MCF 10A (cell line): ENCODE data around the gene FBXW11. TPM values are rescaled to one million over a fixed set of nuclear protein-coding genes. Genes with fewer than 3 reads are reported as not detected.
A peak's percentile ranks its signal among the peaks of the same experiment; 100 is the strongest.

Experiments used
- BruUV-seq: library from RNA; stranded (reverse); fragments of 400-500 nt; replicated peaks from 2 replicates; lab custom pipeline; 2021; lab: Mats Ljungman, UMichigan
- CTCF ChIA-PET: fragments of 300-600 bp; sonication (Branson Sonifier 250); formaldehyde crosslinking; extraction: SDS; loops from one replicate; lab custom pipeline; 2021; ENCODE audit warnings: antibody characterized with exemption, inconsistent platforms; lab: Yijun Ruan, JAX
- POLR2A ChIA-PET: fragments of 300-600, 350-650 bp; sonication (Branson Sonifier 250); formaldehyde crosslinking; extraction: SDS; loops from one replicate; lab custom pipeline; 2020; ENCODE audit warnings: antibody characterized with exemption, inconsistent platforms; lab: Yijun Ruan, JAX
- DNase-seq: peaks from one replicate; pipeline ENCODE4 v3.0.0-alpha.2; 2018; ENCODE audit not compliant: unreplicated experiment
- H3K27ac Mint-ChIP-seq: one replicate; pipeline ENCODE4 v1.8.0; 2022; ENCODE audit warnings: mild to moderate bottlenecking, low read depth, mixed read lengths; ENCODE audit not compliant: unreplicated experiment
- H3K27me3 Mint-ChIP-seq: one replicate; pipeline ENCODE4 v1.8.0; 2022; ENCODE audit warnings: mixed read lengths; ENCODE audit not compliant: insufficient read depth, unreplicated experiment
- H3K36me3 Mint-ChIP-seq: one replicate; pipeline ENCODE4 v1.8.0; 2022; ENCODE audit warnings: mild to moderate bottlenecking, moderate library complexity, mixed read lengths; ENCODE audit not compliant: insufficient read depth, unreplicated experiment
- H3K4me1 Mint-ChIP-seq: one replicate; pipeline ENCODE4 v1.8.0; 2022; ENCODE audit warnings: mixed read lengths; ENCODE audit not compliant: insufficient read depth, unreplicated experiment
- H3K4me3 Mint-ChIP-seq: one replicate; pipeline ENCODE4 v1.8.0; 2022; ENCODE audit warnings: mild to moderate bottlenecking, moderate library complexity, mixed read lengths; ENCODE audit not compliant: unreplicated experiment
- H3K9me3 Mint-ChIP-seq: one replicate; pipeline ENCODE4 v1.8.0; 2022; ENCODE audit warnings: mixed read lengths; ENCODE audit not compliant: unreplicated experiment
- CTCF ChIP-seq: fragments of 200-600 bp; IDR thresholded peaks from one replicate; pipeline ENCODE4 v1.8.0; 2022; ENCODE audit warnings: antibody characterized with exemption, mild to moderate bottlenecking; ENCODE audit not compliant: unreplicated experiment
- intact Hi-C: fragments of 100-400 bp; cut with micrococcal nuclease; formaldehyde crosslinking; loops from 2 replicates; pipeline ENCODE4 v1.14.1; 2022
- total RNA-seq: library from RNA; stranded (reverse); gene quantifications from 2 replicates; pipeline ENCODE4 v1.2.3, GENCODE V29; 2022

FBXW11 gene
- total RNA-seq, 1 experiment from 2014 or later: 64.7 TPM

- CTCF ChIA-PET: interaction anchor here (1.1 to 1.8 kb wide), 2 partner anchors 43 to 103 kb away, joined by 3 to 10 read pairs; no protein-coding TSS in a partner anchor
- Mint-ChIP-seq H3K27ac (no peak overlapping the region), H3K36me3 (peaks cover 7% of the 10 kb centered on the region), H3K4me3 (no peak overlapping the region), H3K4me1 (peaks cover 48% of the 10 kb centered on the region), H3K9me3 (no peaks in the 10 kb centered on the region), H3K27me3 (no peaks in the 10 kb centered on the region)
- DNase-seq: no peak
- BruUV-seq: no TSS peak
- intact Hi-C loops: no loop called here
- POLR2A ChIA-PET: interaction anchor here (1.2 to 6.8 kb wide), 2 partner anchors 12 to 51 kb away, joined by 3 to 49 read pairs; partner anchors contain the start of gene FBXW11
- TF ChIP-seq CTCF: no peak
These were observed 50.7 kb downstream of the FBXW11 start for GRCh38 chr5:171955761-171956160.

- DNase-seq: peak; percentile 53
- ChIA-PET CTCF (interaction anchor here (0.6 to 0.8 kb wide), 2 partner anchors 49 to 105 kb away, joined by 3 to 4 read pairs; no protein-coding TSS in a partner anchor), POLR2A (interaction anchor here (0.7 to 6.8 kb wide), 4 partner anchors 19 to 328 kb away, joined by 3 to 49 read pairs (median 4); partner anchors contain the start of gene FBXW11)
- no peak for TF ChIP-seq CTCF
- Mint-ChIP-seq H3K4me3 (no peak overlapping the region), H3K9me3 (no peaks in the 10 kb centered on the region), H3K36me3 (peaks cover 2% of the 10 kb centered on the region), H3K4me1 (peaks cover 48% of the 10 kb centered on the region), H3K27ac (peak overlapping the region; percentile 78), H3K27me3 (no peaks in the 10 kb centered on the region)
- no TSS peak for BruUV-seq
- intact Hi-C loops: no loop called here
These were observed 51.7 kb downstream of the FBXW11 start for GRCh38 chr5:171954721-171955120.

GRCh38 chr5:171953860-171954701 is 52.4 kb downstream of the FBXW11 start:
- no peaks in the 10 kb centered on the region for H3K27me3 Mint-ChIP-seq
- H3K27ac Mint-ChIP-seq: peak overlapping the region; percentile 78
- no peaks in the 10 kb centered on the region for H3K9me3 Mint-ChIP-seq
- DNase-seq: no peak
- POLR2A ChIA-PET: interaction anchor here (0.6 to 6.8 kb wide), 5 partner anchors 20 to 328 kb away, joined by 3 to 49 read pairs (median 4); partner anchors contain the start of gene FBXW11
- CTCF ChIA-PET: interaction anchor here (0.6 to 2.2 kb wide), 4 partner anchors 42 to 106 kb away, joined by 3 to 8 read pairs (median 6); no protein-coding TSS in a partner anchor
- no peaks in the 10 kb centered on the region for H3K36me3 Mint-ChIP-seq
- H3K4me1 Mint-ChIP-seq: peaks cover 52% of the 10 kb centered on the region
- BruUV-seq: TSS peak; percentile 6
- intact Hi-C loops: no loop called here
- H3K4me3 Mint-ChIP-seq: no peak overlapping the region
- no peak for TF ChIP-seq CTCF

GRCh38 chr5:171952021-171952420 is 54.4 kb downstream of the FBXW11 start:
- Mint-ChIP-seq H3K36me3 (no peaks in the 10 kb centered on the region), H3K27me3 (no peaks in the 10 kb centered on the region), H3K27ac (no peak overlapping the region), H3K4me1 (peaks cover 47% of the 10 kb centered on the region), H3K9me3 (no peaks in the 10 kb centered on the region), H3K4me3 (no peak overlapping the region)
- CTCF ChIA-PET: interaction anchor here (1.0 to 2.2 kb wide), 9 partner anchors 7 to 107 kb away, joined by 3 to 8 read pairs (median 3); no protein-coding TSS in a partner anchor
- intact Hi-C loops: no loop called here
- no peak for TF ChIP-seq CTCF
- DNase-seq: no peak
- POLR2A ChIA-PET: interaction anchor here (1.3 to 6.8 kb wide), 3 partner anchors 10 to 55 kb away, joined by 5 to 49 read pairs (median 8); partner anchors contain the start of gene FBXW11
- BruUV-seq: no TSS peak
